ENCODE data around the gene MYB.

MYB gene

DNA sequence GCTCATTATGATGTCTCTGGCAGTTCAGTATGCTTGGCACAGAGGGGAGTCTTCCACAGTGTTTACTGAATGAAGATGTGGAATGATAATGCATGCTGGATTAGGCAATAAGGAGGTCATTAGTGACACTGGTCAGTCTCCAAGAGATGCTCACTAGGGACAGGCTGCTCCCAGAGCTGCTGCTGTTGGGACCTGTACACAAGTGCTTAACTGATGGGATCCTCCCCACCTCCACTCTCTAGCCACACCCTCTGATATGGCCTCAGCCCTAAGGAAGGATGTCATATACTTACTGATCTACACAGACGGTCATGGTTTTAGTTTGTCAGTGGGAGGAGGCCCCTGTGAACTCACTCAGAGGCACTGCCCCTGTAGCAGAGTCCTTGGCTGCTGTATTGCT, 73.4 kb downstream of the MYB start:
- no peak for DNase-seq

DNA sequence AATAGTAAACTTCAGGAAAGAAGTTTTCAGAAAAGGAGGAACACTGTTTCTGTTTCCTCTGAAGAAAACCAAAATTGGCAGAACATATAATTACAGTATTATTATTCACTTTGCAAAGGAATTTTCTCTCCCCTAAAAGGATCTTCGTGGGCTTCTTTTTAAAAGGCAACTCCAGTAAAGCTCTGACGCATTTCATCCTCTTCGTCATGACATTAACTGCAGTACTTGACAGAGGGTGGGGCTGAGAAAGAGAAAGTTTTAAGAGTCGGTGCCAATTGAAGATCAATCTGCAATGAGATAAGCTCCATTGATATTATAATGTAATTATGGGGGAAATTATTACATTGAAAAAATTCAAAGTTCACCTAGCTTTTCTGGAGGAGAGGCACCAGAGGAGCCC, 75.8 kb downstream of the MYB start:
- no peak for DNase-seq

DNA sequence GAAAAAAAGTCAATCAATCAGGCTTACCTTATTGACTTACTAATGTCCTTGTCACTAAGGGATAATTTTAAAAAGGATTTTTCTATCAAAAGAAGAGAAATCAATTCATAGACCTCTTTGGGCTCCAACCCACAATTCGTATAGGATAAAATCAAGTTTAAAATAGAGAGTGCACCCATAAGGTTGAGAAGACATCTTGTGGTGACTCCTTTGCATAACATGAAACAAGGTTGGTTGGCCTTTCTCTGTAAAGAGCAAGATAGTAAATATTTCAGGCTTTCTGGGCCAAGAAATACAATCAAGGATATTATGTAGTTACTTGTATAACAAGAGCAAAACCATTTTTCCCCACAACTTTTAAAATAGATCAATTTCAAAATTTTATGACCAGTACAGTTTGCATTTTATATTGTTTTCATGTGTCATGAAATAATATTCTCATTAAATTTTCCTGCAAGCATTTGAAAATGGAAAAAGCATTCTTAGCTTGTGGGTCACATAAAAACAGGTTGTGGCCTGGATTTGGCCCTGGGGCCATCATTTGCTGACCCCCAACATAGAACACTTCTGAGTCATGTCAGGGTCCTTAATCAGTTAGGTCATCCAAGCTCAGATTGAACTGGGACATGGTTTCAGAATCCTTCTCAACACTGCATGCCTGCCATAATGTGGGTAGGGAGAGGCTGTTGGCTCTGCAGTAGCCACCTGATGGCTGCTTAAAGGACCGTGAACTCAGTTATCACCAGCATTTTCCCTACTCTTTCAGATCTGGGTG, 76.7 kb downstream of the MYB start:
- no peak for DNase-seq

DNA sequence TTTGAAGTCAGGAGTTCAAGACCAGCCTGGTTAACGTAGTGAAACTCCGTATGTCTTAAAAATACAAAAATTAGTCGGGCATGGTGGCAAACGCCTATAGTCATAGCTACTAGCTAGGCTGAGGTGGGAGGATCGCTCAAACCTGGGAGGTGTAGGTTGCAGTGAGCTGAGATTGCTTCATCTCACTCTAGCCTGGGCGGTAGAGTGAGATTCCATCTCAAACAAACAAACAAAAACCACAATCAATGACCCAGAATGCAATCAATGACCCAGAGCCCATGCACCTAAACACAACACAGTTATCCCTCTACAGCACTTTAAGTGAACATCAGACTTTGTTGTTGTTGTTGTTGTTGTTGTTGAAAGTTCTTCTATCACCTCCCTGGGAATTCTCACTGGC, 77.9 kb downstream of the MYB start:
- DNase-seq, result no peak

DNA sequence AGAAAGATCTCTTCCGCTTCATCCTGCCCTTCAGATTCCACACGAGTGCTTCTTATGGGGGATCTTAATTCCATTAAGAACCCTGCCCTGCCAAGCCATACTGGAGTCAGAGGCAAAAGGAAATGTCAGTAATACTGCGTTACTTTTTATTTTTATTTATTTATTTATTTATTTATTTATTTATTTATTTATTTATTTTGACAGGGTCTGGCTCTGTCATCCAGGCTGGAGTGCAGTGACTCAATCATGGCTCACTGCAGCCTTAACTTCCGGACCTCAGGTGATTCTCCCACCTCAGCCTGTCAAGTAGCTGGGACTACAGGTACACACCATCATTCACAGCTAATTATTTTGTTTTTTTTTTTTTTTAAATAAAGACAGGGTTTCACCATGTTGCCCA, 79.5 kb downstream of the MYB start:
- DNase-seq, result no peak

DNA sequence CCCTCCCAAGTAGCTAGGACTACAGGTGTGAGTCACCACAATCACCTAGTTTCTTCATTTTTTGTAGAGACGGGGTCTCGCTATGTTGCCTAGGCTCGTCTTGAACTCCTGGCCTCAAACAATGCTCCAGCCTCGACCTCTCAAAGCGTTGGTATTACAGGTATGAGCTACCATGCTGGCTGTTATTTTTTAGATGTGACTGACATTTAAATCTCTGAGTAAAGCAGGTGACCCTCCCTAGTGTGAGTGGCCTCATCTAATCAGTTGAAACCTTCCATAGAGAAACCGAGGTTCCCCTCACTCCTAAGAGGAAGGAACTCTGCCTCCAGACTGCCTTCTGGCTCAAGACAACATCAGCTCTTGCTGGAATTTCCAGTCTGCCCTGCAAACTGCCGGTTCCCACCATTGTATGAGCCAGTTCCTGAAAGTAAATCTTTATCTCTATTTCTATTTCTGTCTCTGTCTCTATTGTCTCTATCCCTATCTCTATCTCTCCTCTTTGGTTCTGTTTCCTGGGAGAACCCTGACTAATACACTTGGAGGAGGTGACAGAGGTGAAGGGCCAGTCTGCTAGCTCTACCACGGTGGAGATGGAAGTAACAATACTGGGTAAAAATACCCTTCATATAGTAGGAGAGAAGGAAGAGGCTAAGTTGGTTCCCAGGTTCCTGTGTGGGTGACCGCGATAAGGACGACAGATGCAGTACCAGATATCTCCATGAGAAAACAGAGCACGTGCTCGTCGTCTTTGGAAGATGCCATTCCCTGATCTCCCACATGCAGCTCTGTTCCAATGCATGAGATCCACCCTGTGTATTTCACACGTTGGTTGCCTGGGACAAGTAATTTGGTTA, 81.0 kb downstream of the MYB start:
- no peak for DNase-seq

DNA sequence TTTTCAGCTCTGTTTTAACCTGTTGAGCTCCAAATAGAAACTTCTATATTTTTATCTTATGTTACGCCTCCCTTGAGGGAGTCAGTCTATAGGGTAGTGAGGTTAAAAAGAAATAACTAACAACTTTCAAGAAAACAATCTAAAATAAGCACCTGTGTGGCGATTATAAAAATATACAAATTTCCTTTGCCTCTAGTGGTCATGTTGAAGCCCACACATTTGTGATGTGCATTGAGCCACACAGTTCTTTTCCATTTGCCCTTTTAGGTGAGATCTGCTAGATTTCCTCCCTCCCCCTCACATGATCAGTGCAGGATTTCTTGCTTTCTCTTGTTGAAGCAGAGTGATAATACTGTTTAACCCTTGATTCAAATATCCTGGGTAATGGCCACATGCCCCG, 84.2 kb downstream of the MYB start:
- no peak for DNase-seq

DNA sequence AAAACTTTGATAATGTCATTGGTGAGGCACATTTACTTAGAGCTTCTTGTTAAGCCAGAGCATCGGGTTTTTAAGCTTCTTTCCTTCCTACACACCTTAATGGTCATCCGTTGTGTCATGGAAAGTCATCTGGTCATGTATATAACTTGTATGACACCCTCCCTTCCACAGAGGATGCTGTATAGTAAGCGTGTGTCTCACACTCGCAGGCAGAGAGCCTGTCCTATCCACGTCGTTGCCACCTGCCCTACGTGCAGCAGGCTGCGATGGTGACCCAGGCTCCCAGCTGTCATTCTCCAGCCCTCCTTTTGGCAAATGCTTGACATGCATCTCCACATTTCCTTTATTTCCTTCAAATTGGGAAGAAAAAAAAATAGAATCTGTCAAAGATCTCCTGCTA, 85.6 kb downstream of the MYB start:
- DNase-seq, result no peak

DNA sequence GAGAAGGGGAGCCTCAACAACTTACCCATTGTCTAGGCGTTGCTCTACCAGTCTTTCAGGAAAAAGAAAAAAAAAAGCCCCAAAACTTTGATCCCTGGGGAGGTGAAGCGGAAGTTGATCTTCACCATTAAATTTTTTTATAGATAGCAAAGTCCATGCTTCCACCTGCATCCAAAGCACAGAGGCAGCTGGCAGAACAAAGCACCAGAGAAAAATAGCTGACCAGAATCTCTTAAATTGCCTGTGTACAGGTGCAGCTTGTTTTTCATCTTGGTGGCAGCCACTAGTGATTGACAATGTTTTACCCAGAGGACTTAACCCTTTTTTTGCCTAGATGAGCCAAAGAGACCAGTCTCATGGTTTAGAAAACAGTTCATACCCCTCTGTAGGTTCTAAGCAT, 86.0 kb downstream of the MYB start:
- DNase-seq, result no peak

DNA sequence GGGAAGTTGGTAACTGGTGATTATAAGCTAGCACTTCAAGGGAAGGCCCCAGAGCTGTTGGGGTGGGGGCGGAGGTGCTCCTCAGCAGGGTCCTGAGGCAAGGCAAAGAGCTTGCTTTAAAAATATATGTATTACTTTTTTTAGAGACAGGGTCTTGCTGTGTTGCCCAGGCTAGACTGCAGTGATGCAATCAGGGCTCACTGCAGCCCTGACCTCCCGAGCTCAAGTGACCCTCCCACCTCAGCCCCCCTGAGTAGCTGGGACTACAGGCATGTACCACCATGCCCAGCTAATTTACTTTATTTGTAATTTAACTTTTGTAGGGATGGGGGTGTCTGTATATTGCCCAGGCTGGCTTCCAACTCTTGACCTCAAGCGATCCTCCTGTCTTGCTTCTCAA, 87.2 kb downstream of the MYB start:
- DNase-seq, result no peak

DNA sequence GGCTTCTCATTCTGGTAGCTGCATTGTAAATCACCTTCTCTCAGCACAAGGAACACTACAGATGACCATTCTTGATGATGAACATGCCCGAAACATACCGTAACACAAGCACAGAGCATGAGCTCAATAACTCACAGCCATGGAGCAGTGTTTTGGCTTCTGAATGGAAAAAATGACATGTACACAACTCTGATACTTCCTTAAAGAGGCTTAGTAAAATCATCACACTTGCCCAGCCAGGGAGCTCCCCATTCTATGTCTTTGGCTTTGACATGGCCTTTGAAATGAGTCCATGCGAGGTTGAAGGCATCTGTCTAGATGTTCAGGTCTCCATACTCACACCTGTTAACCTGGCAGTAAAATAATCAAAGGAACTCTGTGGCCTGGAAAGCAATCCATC, 87.6 kb downstream of the MYB start:
- no peak for DNase-seq

Data from CD4-positive, alpha-beta T cell treated with Interferon gamma for 1 hour (primary cell).